ENCODE measurements around the gene CGGBP1.

CGGBP1 gene

DNA sequence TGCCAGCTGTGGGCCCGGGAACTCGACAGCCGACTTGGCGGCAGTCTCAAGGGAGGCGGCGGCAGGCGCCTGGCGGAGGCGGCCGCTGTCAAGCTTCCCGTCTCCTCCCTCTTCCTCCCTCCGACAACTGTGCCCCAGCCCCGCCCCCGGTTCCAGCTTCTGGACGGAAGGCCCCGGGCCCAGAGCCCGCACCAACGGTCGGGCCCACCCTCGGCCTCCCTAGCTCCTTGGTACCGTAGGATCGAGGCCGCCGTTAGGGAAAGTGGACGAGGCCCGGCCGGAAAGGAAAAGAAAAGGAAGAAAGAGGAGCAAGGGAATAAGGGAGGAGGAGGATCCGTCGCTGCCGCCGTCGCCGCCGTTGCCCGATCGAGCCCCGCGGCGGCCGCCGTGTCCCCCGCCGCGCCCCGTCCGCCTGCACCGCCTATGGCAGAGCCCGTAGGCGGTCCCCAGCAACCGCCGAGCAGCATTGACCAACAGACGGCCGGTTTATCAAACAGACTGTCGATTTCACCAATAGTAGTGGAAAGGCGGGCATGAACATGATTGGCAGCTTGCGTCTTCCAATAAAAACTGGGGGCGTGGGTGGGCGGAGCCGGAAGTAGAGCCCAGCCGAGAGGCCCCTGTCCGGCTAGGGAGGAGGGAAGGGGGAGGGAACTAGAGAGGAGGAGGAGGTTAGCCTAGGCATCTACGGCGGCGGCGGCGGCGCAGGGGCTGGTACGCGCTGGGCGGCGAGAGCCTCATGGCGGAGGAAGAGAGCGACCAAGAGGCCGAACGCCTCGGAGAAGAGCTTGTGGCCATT is at the start of gene CGGBP1, which contains the start of gene ZNF654:
TSS of gene CGGBP1 (minus strand) at position 425 of the 799 bp plus-strand sequence. CDS start 3,029 bp downstream, outside the sequence.
TSS of gene ZNF654 (plus strand) at position 675 of the 799 bp plus-strand sequence. CDS start at position 740, 65 bp downstream.
- peak; percentile 92 for DNase-seq (ENCODE audit: low spot score)

DNA sequence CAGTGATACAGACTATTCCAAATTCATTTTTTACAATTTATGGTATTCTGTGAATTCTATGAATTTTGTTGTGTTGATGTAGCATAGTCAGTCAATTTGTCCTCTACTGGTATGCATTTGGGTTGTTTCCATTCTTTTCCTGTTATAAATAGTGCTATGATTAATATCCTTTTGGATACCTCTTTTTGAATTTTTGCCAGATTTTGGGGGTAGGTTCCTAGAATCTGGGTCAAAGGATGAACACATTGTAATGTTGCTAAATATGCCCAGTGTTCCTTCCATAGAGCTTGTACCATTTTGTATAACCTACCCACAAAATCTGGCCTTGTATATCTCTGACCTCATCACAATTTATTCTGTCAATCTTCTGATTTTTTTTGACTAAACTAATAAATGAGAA is 46.5 kb upstream of the CGGBP1 start:
- DNase-seq (ENCODE audit: low spot score): no peak

DNA sequence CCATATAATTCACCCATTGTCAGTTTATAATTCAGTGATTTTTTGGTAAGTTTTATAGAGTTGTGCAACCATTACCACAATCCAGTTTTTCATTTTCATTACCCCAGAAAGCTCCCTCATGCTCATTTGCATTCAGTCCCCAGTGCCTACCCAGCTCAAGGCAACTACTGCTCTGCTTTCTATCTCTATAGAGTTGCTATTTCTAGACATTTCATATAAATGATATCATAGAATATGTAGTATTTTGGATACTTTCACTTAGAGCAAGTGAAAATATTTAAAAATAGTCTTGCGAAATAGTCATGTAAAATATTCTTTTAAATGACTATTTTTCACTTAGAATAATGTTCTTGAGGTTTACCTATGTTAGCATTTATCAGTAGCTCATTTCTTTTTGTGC is 42.3 kb upstream of the CGGBP1 start:
- no peak for DNase-seq (ENCODE audit: low spot score)

GRCh38 chr3:88093266-88093665 is 34.5 kb upstream of the CGGBP1 start:
- DNase-seq (ENCODE audit: low spot score): no peak

DNA sequence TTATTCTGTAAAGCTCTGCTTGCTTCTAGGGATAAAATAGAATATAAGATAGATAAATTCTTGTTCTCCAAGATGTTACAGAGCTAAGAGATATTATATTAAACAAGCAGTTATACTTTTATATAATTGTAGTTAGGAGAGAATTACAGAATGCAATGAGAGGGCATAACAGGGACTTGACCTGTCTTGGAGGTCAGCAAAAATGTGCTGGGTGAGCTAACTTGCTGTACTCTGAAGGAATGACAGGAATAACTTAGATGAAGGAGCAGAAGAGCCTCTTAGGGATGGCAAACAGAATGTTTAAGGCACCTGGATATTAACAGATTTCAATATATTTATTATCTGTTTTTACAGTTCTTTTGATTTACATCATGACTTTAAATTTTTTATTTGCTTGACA is 33.5 kb upstream of the CGGBP1 start:
- DNase-seq (ENCODE audit: low spot score): no peak

GRCh38 chr3:88090681-88091080 is 31.9 kb upstream of the CGGBP1 start:
- DNase-seq (ENCODE audit: low spot score): no peak

- no peak for DNase-seq (ENCODE audit: low spot score)
These were observed 25.3 kb upstream of the CGGBP1 start for GRCh38 chr3:88084097-88084501.

DNA sequence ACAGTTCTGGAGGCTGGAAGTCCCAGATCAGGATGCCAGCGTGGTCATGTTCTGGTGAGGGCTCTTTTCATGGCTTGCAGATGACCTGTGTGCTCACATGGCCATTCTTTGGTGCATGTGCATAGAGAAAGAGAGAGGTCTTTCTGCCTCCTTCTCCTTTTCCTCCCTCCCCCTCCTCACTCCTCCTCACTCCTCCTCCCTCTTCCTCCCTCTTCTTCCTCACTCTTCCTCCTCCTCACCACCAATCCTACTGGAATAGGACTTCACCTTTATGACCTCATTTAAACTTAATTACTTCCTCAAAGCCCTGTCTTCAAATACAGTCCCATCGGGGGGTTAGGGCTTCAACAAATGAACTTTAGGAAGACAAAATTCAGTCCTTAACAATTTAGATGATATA is 24.0 kb upstream of the CGGBP1 start:
- DNase-seq (ENCODE audit: low spot score): no peak

DNA sequence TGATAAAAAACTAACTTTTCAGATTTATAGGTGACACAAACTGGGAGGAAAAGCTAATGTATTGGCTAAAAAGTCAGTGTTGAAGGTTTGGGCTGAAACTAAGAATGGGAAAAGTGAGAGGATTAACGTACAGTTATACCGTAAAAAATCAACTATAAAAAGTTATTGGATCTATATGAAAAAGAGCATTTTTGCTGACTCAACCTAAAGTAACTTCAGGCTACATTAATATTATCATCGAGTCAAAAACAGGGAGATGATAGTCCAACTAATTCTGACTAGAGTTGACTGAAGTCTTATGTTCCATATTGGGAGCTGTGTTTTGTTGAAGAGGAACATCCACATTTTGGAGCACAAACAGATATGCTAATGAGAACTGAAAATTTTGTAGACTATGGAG is 20.1 kb upstream of the CGGBP1 start:
- no peak for DNase-seq (ENCODE audit: low spot score)

- no peak for DNase-seq (ENCODE audit: low spot score)
These were observed 17.9 kb upstream of the CGGBP1 start for GRCh38 chr3:88076712-88077111.

GRCh38 chr3:88075497-88075896 is 16.7 kb upstream of the CGGBP1 start:
- DNase-seq (ENCODE audit: low spot score): no peak

DNA sequence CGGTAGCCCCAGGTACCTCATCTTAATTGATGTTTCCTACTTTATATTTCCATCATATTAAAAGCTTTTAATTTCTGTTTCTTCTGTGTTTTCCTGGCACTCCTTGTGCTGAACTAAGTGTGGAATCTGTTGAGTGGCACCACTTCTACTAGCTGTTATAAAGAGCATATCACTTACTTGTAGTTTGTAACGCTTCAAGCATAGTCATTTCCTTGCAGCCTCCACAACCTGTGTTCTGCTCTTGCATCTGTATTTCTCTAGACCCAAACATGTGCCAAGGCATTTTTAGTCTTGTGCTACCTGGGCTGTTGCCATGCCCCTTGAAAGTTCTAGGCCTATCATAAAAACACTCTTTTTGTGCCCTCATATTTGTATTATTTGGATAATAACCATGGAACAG is 16.3 kb upstream of the CGGBP1 start:
- DNase-seq (ENCODE audit: low spot score): no peak

GRCh38 chr3:88061746-88062145 is 2.9 kb upstream of the CGGBP1 start:
- DNase-seq (ENCODE audit: low spot score): no peak

DNA sequence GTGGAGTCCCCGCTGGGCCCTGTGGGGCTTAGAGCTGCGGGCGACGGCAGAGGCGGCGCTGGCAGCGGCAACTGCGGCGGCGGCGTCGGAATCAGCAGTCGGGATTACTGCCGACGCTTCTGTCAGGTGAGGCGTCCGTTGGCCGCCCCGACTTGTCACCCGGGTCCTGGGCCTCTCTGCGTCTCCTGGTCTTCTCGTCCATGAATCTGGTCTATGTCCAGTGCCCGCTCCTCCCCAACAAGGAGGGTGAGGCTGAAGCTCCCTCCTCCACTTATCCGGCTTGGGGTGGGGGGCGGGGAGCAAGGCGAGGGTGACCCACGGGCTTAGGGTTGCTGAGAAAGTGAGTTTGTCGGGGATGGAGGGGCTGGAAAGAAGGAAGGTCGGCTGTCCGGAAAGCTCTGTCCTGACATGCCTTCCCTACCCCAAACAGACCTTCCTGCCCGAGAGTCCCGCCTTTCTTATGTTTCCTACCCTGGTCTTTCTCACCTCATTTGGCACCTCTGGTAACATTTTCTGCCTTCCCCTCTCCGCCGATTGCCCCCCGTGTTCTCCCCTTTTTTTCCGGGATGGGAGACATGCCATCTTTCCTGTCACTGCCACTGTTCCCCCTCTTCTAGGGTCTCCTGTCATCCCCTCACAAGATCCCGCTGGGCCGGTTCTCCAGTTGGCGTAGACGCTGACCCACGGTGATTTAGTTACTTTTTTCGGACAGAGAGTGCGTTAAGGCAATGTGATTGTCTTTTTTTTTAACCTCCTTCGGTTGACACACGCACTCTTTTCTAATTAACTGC is 770 bp upstream of the CGGBP1 start:
- DNase-seq (ENCODE audit: low spot score): peak; percentile 10

DNA sequence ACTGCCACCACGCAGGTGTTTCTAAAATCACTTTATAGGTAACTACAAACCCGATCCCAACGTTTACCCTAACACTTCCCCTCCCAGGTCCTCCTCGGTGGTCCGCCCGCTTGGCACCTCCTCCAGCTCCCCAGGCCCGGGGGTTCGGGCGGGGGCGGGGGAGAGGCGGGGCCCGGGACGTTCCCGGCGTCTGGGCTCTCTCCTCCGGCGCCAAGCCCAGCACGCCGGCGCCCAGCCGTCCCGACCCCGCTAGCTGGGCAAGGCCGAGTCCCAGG is 562 bp downstream of the CGGBP1 start:
- peak; percentile 65 for DNase-seq (ENCODE audit: low spot score)

DNA sequence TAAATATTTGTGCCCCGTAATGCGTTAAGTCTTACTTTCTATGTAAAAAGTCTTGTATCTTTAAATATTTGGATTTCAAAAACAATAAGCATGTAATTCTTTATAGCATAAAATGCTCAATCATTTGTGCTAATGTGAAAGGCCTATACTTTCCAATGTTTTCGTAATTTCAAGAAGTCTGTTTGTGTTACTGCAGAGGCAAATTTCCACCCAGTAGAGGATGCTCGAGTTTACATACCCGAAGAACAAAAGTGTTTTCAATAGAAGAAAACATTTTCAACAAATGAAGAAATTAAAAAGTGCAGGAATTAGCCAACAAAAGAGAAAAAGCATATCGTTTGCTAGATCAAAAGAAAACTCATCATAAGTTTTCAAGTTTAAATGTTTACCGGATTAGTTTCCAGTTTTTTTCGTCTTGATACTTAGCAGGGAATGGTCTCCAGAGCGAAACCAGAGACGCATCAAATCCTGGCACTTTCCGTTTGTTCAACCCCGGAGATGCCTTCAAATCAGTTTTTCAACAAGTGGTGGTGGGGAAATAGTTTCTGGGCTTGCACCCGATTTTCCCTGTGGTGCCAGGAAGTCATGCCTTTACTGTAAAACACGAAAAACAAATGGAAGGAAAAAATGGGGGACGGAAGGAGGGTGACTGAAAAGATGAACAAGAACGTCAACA is 1.0 kb downstream of the CGGBP1 start:
- DNase-seq (ENCODE audit: low spot score): no peak

DNA sequence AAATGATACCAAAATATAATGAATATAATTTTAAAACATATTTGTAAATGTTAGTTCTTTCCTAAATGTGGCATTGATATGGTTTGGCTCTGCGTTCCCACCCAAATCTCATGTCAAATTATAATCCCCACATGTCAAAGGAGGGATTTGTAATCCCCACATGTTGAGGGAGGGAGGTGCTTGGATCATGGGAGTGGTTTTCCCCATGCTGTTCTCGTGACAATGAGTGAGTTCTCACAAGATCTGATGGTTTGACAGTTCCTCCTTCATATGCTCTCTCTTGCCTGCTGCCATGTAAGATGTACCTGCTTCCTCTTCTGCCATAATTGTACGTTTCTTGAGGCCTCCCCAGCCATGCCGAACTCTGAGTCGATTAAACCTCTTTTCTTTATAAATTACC is 12.0 kb downstream of the CGGBP1 start:
- DNase-seq (ENCODE audit: low spot score): no peak

DNA sequence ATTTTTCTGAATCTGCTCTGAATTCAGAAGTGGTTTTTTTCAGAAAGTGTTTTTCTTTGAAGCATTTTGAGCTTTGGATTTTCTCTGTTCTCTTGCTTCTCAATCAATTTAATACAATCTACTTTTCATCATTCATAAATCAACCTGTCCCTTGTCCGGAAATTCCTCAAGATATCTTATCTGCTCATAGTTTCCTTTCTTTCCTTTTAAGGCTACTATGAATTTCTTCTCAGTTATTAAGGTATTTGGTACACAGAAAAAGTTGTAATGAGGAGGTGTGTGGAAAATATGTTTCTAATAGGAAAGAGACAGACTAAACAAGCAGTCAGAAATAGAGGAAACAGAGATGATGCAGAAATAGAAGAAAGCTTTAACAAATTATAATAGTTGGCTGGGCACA is 14.4 kb downstream of the CGGBP1 start:
- DNase-seq (ENCODE audit: low spot score): no peak

DNA sequence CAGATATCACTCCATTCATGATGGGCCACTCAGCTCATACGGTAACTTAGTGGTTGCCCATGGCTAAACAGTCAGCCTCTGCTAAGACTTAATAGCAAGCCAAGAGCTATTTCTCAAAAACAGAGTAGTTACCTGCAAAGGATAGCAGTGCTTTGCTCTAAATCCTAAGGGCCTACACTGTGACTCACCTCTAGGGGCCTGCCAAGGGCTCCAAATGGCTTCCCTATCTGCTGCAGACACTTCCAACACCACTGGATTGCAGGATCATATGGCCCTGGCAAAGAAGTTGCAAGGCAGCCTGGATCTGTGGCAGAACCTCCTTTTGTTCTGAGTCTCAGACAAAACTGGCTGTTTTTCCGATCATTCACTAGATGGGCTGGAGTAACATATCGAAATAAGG is 17.8 kb downstream of the CGGBP1 start:
- no peak for DNase-seq (ENCODE audit: low spot score)

GRCh38 chr3:88040529-88040928 is 18.3 kb downstream of the CGGBP1 start:
- DNase-seq (ENCODE audit: low spot score): no peak

- DNase-seq (ENCODE audit: low spot score): no peak
These were observed 20.2 kb downstream of the CGGBP1 start for GRCh38 chr3:88038566-88038965.

GRCh38 chr3:88036221-88036620 is 22.6 kb downstream of the CGGBP1 start:
- no peak for DNase-seq (ENCODE audit: low spot score)
